K562 (cell line): ENCODE results near the gene GASK1A.

ENCODE experiments used
- CHD4 ChIP-seq: fragments of 200-600 bp; sonication (generic); IDR thresholded peaks from 3 replicates; pipeline ENCODE4 v1.6.1; 2012; ENCODE audit warnings: low read depth, mild to moderate bottlenecking, mixed read lengths, low read length, inconsistent platforms; ENCODE audit not compliant: insufficient read depth, insufficient replicate concordance, poor library complexity, severe bottlenecking
- JUND ChIP-seq, 2 experiments: IDR thresholded peaks; 2 replicates in 1 of 2; 3 replicates in 1 of 2; pipeline ENCODE4 v1.6.1; 2011; ENCODE audit warnings: borderline replicate concordance in 2 of 2, low read depth in 2 of 2, low read length in 2 of 2, improper control_type of control experiment in 1 of 2, missing biosample characterization in 1 of 2, missing genetic modification characterization in 1 of 2, missing genetic modification reagents in 1 of 2
- KDM5B ChIP-seq: fragments of 200-600 bp; sonication (generic); IDR thresholded peaks from 2 replicates; pipeline ENCODE4 v1.6.1; 2012; ENCODE audit warnings: low read depth, mild to moderate bottlenecking, moderate library complexity, low read length, control low read depth, inconsistent platforms; ENCODE audit not compliant: insufficient replicate concordance
- MIER1 ChIP-seq: fragments of 450-650 bp; IDR thresholded peaks from 2 replicates; pipeline ENCODE4 v1.6.1; 2016; ENCODE audit warnings: antibody characterized with exemption, mild to moderate bottlenecking, low read depth
- NFXL1 ChIP-seq: fragments of 450-650 bp; formaldehyde crosslinking; IDR thresholded peaks from 2 replicates; pipeline ENCODE4 v1.4.0; 2021; ENCODE audit warnings: mild to moderate bottlenecking
- NR1H2 ChIP-seq: sonication (generic); formaldehyde crosslinking; IDR thresholded peaks from 2 replicates; pipeline ENCODE4 v1.4.0; 2020; ENCODE audit warnings: mild to moderate bottlenecking, missing genetic modification reagents
- PHF8 ChIP-seq: fragments of 200-600 bp; sonication (generic); IDR thresholded peaks from 2 replicates; pipeline ENCODE4 v1.6.1; 2012; ENCODE audit warnings: mixed run types, mild to moderate bottlenecking, inconsistent platforms, low read length, moderate library complexity, borderline replicate concordance
- RAD21 ChIP-seq, 2 experiments: fragments of 250-450 bp in 1 of 2; fragments of 450-650 bp in 1 of 2; sonication (Bioruptor Pico) in 1 of 2; formaldehyde crosslinking in 1 of 2; IDR thresholded peaks in 1 of 2; conservative IDR thresholded peaks in 1 of 2; 2 replicates each; pipeline versions ENCODE4 v1.4.0 to v1.8.0; 2020 to 2022; ENCODE audit warnings: mild to moderate bottlenecking in 2 of 2, moderate library complexity in 1 of 2
- TF ChIP-seq, protein P1 (sequence below): fragments of 450-650 bp; IDR thresholded peaks from one replicate; pipeline ENCODE4 v1.6.1; 2018; ENCODE audit warnings: mild to moderate bottlenecking, moderate library complexity; ENCODE audit not compliant: partially characterized antibody
- TF ChIP-seq, protein P2 (sequence below): sonication (generic); formaldehyde crosslinking; IDR thresholded peaks from 2 replicates; pipeline ENCODE4 v1.8.0; 2022; ENCODE audit warnings: mild to moderate bottlenecking, missing genetic modification reagents
- TF ChIP-seq, protein P3 (sequence below): sonication (generic); formaldehyde crosslinking; IDR thresholded peaks from 2 replicates; pipeline ENCODE4 v1.4.0; 2020; ENCODE audit warnings: mild to moderate bottlenecking, missing genetic modification reagents

DNA sequence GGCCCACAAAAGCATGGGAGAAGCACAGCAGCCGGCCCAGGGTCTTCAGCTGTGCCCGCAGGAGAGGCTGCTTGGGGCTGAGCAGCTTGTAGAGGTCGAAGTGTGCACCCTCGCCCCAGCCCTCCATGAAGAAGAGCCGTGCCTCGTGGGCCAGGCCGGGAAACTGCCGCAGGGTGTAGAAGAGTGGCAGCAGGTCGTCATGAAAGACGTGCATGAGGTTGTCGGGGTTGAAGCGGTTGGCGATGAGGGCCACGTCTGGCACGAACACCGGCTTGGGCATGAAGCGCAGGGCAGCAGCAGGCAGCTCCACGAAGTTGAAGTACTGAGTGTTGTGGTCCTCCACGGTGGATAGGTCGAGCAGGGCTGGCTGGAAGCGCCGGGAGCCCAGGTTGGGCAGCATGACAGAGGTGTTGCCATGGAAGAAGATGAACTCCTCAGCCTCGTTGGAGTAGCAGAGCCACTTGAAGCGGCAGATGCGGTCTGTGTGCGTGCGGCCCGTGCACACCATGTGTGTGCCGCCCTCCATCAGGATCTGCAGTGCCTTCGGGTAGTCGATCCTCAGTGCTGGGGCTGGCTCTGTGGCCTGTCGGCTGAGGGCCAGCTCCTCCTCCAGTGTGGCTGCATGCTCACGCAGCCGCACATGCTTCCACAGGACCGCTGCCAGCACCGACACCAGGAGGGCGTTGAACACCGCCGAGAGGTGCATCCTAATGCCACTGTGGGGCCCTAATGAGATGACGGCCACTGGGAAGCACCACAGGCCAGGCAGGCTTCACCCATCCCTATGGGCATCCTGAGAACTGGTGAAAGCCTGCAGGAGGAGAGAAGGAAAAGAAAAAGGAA lies 101.8 kb downstream of the GASK1A start:
- TF ChIP-seq, protein P1, sequence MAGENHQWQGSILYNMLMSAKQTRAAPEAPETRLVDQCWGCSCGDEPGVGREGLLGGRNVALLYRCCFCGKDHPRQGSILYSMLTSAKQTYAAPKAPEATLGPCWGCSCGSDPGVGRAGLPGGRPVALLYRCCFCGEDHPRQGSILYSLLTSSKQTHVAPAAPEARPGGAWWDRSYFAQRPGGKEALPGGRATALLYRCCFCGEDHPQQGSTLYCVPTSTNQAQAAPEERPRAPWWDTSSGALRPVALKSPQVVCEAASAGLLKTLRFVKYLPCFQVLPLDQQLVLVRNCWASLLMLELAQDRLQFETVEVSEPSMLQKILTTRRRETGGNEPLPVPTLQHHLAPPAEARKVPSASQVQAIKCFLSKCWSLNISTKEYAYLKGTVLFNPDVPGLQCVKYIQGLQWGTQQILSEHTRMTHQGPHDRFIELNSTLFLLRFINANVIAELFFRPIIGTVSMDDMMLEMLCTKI = no peak
- TF ChIP-seq CHD4 (no peak), PHF8 (no peak), MIER1 (no peak), RAD21 (CRISPR knock-in tag; conservative IDR thresholded peaks at IDR 0.05 in 1 of 2, IDR thresholded peaks at IDR 0.05 in 1 of 2) (no peak), KDM5B (no peak), NR1H2 (no peak), NFXL1 (CRISPR knock-in tag) (no peak), JUND (IDR thresholded peaks at IDR 0.05; ENCODE audit: borderline replicate concordance, low read depth, low read length) (no peak), JUND (tag; IDR thresholded peaks at IDR 0.05; ENCODE audit: borderline replicate concordance, low read depth, low read length) (no peak)
- TF ChIP-seq, protein P2, sequence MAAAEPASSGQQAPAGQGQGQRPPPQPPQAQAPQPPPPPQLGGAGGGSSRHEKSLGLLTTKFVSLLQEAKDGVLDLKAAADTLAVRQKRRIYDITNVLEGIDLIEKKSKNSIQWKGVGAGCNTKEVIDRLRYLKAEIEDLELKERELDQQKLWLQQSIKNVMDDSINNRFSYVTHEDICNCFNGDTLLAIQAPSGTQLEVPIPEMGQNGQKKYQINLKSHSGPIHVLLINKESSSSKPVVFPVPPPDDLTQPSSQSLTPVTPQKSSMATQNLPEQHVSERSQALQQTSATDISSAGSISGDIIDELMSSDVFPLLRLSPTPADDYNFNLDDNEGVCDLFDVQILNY (CRISPR knock-in tag) = no peak
- TF ChIP-seq, protein P3, sequence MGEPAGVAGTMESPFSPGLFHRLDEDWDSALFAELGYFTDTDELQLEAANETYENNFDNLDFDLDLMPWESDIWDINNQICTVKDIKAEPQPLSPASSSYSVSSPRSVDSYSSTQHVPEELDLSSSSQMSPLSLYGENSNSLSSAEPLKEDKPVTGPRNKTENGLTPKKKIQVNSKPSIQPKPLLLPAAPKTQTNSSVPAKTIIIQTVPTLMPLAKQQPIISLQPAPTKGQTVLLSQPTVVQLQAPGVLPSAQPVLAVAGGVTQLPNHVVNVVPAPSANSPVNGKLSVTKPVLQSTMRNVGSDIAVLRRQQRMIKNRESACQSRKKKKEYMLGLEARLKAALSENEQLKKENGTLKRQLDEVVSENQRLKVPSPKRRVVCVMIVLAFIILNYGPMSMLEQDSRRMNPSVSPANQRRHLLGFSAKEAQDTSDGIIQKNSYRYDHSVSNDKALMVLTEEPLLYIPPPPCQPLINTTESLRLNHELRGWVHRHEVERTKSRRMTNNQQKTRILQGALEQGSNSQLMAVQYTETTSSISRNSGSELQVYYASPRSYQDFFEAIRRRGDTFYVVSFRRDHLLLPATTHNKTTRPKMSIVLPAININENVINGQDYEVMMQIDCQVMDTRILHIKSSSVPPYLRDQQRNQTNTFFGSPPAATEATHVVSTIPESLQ (CRISPR knock-in tag) = no peak
